GM21576 (cell line): Measurements from ENCODE around the gene ZCCHC7.

Experiments used
- ATAC-seq: cut with Tn5 transposase; IDR thresholded peaks from one replicate; pipeline ENCODE4 v1.9.1; 2021; ENCODE audit warnings: mild to moderate bottlenecking, moderate library complexity; ENCODE audit not compliant: unreplicated experiment

Gene ZCCHC7

DNA sequence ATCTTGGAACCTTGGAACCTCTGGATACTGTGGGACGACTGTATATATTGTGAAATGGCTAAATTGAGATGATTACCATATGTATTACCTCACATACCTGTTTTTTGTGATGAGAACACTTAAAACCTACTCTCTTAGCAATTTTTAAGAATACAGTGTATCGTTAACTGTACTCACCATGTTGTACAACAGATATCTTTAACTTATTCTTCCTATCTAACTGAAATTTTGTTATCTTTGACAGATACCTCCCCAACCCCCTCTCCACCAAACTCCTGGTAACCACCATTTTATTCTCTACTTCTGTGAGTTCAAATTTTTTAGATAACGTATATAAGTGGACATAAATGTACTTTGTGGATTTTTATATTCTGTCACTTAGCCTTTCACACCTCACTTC lies 126.5 kb downstream of the ZCCHC7 start:
- ATAC-seq = no peak

DNA sequence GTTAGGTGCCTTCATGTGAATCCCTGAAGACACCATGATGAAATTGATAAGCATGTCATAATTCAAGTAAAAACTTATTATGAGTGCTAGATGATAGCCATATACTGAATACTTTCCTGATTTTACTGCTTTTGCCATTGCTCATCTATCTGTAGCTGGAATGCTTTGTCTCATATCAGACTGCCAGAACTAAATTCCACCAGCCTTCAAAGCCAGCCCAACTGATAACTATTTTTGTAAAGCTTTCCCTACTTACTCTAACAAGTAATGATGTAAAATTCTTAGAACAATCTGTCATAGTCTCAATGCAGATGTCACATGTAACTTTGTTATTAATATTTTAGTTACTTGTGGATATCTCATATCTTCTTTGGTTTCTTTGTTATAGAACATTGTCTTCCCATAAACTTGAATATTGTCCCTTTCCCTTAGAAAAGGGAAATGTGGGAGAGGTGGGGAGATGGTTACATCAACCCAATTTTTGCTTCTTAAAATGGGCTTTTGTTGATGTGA lies 128.3 kb downstream of the ZCCHC7 start:
- no peak for ATAC-seq

DNA sequence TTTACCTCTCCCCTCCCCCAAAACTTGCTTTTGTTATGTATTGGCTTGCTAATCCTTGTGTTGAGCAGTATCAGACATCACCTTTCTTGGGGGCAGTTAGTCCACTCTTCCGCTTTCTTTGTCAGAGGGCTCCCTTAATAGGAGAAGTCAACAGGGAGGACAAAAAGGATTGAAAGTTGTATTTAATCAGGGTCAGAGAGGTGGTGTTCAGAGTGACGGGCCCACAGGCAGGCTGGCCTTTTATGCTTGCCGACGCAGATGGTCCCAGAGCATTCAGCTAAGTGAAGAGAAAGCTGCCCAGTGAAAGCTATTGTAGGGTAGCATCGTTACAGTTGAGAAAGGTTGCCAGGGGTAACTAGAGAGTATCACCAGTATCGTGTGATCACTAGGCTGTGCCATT lies 131.1 kb downstream of the ZCCHC7 start:
- ATAC-seq = no peak

DNA sequence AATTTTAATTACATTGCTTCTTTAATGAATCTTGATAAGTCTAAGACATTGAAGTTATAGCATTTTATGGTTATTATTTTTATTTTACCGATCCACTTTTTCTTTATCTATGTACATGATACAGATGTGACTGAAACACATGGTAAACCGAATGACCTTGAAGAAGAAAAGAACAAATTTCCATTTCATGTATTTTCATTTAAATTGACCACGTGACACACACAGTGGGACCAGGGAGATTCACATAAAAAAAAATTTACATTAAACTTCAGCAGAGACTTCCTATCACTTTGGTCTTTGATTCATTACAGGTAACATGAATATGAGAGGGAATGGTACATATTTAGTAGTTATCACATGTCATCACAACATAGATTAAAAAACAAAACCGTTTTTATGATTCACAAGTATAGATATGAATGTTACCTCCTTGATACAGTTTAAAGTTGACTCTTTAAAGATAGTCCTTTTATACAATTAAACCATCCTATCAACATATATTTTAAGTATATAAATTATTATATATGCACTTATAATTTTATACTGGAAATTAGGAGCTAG lies 133.1 kb downstream of the ZCCHC7 start:
- no peak for ATAC-seq

DNA sequence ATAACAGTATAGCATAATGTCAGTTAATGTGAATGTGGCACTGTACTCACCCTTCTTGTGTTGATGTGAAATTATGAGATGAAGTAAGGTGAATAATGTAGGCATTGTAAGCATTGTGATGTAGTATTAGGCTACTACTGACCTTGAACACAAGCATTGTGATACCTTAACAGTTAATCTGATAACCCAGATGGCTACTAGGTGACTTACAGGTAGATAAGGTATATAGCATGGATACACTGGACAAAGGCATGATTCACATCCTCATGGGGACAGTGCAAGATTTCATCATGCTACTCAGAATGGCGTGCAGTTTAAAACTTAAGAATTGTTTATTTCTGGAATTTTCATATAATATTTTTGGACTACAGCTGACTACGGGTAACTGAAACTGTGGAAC lies 134.8 kb downstream of the ZCCHC7 start:
- ATAC-seq = no peak

DNA sequence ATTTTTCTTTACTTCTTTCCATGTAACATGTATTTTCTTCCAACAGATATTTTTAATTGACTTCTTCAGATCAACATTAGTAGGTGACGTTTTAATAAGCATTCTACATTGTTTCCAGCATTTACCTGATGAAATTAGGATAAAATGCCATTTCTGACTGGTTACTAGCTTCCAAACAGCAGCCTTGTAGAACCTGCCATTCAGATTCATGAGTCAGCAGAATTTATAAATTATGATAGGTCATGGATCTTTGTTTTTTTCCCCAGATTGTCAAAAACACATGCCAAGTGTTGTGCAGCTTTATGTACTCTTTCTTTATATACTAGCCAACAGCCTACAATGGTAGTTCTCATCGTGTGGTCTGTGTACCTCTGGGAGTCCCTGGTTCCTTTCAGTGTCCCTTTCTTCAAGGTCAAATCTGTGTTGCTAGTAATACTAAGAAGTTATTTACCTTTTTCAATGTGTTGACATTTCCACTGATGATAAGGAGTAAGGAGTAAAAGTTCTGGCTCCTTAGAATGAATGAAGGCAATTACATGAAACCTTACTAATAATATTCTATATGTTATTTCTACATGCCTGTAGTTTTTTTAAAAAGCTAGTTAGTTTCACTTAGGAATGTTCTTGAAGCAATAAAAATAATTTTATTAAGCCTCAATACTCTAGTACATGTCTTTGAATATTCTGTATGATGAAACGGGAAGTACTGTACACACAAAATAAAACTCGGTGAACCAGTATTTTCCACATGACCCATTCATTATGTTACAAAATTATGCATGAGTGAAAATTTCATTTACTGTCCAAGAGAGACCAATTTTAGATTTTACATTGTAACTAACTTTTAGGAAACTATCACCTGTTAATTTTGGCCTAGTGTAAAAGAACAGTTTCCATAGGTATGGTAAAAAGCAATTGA lies 135.8 kb downstream of the ZCCHC7 start:
- no peak for ATAC-seq

DNA sequence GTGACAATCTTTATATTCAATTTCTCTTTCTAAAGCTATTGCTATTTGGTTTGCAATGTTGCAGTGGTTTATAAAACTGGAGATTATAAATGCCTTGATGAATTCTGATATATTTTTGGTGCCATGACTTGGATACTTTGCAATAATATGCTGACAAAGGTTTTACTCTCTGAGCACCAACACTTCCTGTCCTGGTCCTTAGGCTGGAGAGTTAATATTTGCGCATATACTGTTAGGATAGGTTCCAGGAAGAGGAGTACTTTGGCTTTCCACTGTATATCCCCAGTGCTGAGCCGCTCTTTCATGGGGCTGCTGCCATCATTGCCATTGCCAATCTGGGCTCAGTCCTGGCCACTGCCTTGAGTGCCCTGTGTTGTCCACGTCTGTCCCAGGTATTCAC lies 139.6 kb downstream of the ZCCHC7 start:
- no peak for ATAC-seq

DNA sequence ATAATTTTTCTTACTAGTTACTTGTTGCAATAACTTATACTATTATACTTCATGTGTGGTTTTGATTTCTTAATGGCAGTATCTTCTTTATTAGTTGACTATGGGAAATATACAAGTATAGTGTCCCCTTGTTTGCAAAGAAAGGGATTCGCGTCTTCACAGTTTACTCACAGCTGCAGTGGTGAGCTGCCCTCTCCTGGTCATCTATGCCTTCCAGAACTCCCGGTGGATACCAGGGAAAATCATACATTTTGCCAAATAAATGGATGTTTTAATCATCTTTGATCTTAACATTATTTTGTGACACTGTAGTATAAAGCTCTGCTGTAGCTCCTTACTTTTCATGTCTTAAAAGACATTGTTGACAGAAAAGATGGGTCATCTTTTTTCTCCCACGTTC lies 142.0 kb downstream of the ZCCHC7 start:
- ATAC-seq = no peak

DNA sequence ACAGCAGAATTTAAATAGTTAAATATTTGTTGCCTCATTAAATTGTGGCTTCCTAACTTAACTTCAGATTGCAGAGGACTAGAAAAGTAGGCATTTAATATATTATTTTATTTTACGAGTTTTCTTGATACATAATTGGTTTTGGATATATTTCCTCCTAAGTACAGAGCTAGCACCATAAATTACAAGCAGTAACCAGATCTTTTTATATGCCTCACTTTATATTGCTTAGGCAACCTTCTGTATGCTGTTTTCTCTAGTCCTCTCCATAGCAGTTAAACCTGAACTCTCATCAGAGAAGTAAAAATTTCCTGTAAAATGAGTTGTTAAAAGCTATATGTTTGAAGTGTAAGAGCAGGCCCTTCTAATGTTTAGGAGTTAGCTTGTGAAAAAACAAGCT lies 144.2 kb downstream of the ZCCHC7 start:
- no peak for ATAC-seq

DNA sequence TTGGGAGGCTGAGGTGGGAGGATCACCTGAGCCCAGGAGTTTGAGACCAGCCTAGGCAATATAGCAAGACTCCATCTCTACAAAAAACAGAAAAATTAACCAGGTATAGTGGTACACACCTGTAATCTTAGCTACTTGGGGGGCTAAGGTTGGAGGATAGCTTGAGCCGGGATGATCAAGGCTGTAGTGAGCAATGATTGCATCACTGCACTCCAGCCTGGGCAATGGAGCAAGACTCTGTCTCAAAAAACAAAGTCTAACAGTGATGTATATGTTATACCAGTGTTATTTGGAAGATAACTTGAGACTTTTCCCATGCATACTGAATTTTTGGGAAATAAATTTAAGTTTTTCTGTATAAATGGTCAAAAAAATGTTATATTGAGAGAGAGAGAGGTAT lies 146.3 kb downstream of the ZCCHC7 start:
- ATAC-seq = no peak

DNA sequence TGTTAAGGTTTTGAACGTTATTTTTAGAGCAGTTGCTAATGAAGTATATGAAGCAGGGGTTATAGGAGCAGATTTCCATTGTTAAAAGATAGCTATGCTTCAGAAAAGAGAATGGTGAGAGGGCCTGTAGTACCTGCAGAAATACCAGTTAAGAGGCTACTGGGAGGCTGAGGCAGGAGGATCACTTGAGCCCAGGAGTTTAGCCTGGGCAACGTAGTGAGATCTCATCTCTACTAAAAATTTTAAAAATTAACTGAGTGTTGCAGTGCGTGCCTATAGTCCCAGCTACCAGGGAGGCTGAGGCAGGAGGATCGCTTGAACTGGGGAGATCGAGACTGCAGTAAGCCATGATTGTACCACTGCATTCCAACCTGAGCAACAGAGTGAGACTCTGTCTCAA lies 148.8 kb downstream of the ZCCHC7 start:
- no peak for ATAC-seq

DNA sequence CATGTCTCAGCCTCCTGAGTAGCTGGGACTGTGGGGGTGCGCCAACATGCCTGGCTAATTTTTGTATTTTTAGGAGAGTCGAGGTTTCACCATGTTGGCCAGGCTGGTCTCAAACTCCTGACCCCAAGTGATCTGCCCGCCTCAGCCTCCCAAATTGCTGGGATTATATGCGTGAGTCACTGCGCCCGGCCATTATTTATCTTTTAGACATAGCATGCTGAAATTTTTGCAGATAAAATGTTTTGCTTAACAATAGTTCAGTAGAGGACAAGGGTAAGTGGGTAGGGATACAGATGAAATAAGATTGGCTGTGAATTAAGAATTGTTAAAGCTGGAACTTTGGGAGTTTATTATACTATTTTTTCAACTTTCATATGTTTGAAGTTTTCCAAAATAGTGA lies 151.3 kb downstream of the ZCCHC7 start:
- ATAC-seq = no peak

DNA sequence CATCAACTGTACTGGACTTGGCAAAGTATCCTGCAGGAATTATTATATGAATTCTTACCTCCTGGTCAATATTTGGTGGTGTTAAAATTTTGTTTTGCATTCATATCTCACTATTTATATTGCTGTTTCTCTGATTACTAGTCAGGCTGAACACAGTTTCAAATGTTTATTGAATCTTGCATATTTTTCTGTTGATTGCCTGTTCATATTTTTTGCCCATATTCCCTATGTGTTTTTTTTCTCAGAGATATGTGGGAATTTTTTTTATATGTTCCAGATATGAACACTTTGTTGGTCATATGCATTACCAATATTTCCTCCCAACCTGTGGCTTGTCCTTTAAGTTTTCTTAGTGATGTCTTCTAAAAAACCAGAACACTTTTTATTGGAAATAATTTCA lies 153.2 kb downstream of the ZCCHC7 start:
- no peak for ATAC-seq

DNA sequence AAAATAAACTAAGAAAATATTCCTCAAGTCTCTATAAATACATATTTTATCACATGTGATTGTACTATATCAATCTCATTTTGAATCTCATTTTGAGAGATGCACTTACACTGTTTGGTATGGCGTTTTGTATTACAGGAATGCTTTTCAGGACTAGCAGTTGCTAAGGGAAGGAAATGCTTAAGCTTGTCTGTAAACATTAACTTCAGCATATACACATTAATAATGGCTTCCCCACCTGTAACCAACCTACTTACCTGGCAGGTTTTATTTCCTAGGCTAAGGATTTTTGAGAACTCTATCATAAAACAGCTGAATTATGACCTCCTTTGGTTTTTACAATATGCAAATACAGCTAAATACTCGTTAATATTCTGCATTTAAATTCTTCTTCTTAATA lies 161.2 kb downstream of the ZCCHC7 start:
- ATAC-seq = no peak

DNA sequence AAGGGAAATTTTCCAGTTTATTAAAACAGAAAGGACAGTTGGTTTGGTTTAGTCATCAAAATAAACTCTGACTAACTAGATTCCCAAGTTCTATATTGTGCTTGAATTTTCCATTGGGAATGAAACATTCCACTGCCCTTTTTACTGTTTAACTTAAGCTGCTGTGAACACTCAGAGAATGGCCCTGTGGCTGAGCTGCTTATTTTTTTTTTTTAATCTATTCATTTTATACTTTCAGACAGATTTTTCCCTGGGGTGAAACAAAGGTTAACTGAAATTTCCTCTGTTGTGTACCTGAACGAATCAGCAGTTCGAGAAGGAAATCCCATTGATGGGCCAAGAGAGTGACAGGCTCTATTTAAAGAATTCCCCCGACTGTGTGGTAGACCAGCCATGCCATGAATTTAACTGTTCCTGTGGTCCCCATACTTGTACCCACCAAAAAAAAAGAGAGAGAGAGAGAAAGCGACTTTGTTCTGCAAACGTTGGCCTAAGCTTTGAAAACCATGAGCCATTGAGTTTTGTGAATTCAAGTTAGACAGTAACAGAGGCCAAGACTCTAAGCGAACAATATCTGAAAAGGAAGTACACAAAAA lies 163.5 kb downstream of the ZCCHC7 start:
- no peak for ATAC-seq

DNA sequence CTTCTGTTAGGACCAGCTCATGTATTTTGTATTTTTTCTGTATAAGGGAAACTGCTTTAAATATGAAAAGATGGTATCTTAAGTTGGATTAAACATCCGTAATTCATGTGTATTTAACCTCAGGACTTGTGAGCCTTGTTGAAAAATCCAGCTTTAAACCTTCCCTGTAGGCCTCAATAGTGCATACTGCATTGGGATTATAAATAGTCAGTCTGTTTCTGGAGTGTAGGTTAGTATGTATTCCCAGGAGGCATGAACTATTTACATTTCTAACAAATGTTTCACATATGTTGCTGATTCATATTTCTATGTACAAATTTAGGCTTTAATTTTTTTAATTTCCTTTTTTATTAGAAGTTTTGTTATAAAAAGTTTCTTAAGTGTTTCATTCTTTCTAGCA lies 164.3 kb downstream of the ZCCHC7 start:
- ATAC-seq = no peak

DNA sequence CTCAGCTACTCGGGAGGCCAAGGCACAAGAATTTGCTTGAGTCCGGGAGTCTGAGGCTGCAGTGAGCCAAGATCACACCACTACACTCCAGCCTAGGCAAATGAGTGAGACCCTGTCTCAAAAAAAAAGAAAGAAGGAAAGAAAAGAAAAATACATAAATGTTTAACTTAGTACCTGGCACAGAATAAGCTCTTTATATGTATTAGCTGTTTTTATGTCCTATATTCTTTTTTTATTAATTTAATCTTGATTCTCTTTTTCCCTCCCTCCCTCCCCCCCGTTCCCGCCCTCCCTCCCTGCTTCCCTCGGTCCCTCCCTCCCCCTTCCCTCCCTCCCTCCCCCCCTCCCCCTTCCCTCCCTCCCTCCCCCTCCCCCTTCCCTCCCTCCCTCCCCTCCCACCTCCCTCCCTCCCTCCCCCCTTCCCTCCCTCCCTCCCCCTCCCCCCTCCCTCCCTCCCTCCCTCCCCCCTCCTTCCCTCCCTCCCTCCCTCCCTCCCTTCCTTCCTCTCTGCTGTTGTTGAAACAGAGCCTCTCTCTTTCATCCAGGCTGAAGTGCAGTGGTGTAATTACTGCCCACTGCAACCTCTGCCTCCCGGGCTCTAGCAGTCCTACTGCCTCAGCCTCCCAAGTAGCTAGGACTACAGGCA lies 166.3 kb downstream of the ZCCHC7 start:
- no peak for ATAC-seq

DNA sequence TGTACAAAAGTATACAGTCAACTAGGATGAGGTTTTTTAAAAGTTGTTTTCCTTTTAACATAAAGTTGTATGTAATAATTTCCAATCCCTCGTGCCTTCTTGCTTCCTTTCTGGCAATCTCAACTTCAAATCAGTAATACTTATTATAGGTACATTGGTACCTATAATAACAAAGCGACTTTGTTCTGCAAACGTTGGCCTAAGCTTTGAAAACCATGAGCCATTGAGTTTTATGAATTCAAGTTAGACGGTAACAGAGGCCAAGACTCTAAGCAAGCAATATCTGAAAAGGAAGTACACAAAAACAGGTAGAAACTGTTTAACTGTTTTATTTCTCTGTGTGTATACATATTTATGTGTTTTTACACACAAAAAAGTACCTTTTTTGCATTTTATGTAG lies 166.9 kb downstream of the ZCCHC7 start:
- ATAC-seq = no peak

DNA sequence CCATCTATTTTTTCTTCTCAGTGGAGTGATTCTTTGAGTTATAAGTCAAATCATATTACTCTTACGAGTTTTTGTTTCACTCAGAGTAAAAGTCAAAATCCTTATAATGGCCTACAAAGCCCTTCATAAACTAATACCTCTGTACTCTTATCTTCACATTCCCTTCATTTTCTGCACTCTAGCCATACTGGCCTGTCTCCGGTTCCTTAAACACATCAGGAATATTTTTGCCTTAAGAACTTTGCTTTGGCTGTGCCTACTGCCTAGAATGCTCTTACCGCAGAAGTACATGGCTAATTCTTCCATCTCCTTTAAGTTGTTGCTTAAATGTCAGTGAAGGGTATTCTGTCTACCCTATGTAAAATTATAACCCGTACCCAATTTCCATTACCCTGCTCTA lies 169.3 kb downstream of the ZCCHC7 start:
- ATAC-seq = no peak

DNA sequence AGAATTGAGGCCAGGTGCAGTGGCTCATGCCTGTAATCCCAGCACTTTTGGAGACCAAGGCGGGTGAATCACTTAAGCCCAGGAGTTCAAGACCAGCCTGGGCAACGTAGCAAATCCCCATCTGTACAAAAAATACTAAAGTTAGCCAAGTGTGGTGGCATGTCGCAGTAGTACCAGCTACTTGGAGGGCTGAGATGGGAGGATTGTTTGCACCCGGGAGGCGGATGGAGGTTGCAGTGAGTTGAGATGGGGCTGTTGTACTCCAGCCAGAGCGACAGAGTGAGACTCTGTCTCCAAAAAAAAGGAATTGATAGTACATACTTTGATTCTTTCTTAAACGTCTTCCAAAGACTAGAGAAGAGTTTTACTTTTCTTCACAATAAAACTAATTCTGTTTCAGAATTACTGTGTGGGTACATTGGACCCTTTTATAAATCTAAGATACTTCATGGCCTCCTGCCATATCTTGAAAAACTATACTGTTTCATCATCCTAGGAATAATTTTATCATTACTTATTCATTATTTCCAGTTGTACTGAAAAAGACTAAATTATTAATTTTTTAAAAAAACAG lies 170.1 kb downstream of the ZCCHC7 start:
- no peak for ATAC-seq

DNA sequence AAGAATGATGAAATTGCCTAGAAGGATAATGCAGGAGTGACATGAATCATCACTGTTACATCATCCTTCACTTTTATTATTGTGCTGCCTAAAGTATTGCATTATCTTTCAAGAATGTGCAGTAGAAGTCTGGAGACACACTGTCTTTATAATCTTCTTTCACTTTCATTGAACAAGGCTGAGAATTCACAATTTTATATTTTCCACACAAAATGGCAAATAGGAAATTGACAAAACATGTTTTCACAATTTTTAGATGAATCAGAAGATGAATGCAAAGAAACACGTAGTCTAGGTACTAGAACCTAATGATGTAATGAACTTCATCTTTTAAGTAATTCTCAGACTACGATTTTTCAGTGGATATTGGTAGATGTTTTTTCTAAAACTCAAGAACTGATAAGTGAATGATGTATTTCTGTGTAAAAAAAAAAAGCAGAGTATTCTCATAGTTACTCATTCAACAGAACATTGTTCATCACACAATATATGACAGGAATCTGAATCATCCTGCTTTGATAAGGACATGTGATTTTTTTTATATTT lies 170.6 kb downstream of the ZCCHC7 start:
- no peak for ATAC-seq
